Dendritic cell treated with granulocyte-macrophage colony-stimulating factor and Interleukin-4, amounts not matched to agents 40 ng/mL and 50 ng/mL, for 4 days (primary cell): ENCODE data around the gene THEM5.

Experiments
- H3K27ac Mint-ChIP-seq: one replicate; pipeline ENCODE4 v1.8.0; 2022; ENCODE audit warnings: mild to moderate bottlenecking, mixed read lengths
- H3K27me3 Mint-ChIP-seq: one replicate; pipeline ENCODE4 v1.8.0; 2022; ENCODE audit warnings: mild to moderate bottlenecking, mixed read lengths
- H3K36me3 Mint-ChIP-seq: one replicate; pipeline ENCODE4 v1.8.0; 2022; ENCODE audit warnings: low read depth, mixed read lengths
- H3K4me1 Mint-ChIP-seq: one replicate; pipeline ENCODE4 v1.8.0; 2022; ENCODE audit warnings: low read depth, mixed read lengths
- H3K4me3 Mint-ChIP-seq: one replicate; pipeline ENCODE4 v1.8.0; 2022; ENCODE audit warnings: mild to moderate bottlenecking, moderate library complexity, mixed read lengths
- H3K9me3 Mint-ChIP-seq: one replicate; pipeline ENCODE4 v1.8.0; 2022; ENCODE audit warnings: mixed read lengths
- intact Hi-C: fragments of 100-400 bp; cut with micrococcal nuclease; formaldehyde crosslinking; loops from one replicate; pipeline ENCODE4 v1.15.0; 2022

Gene THEM5

GRCh38 chr1:151802372-151802771 lies 51.1 kb downstream of the THEM5 start:
- Mint-ChIP-seq H3K27ac (no peak overlapping the region), H3K4me3 (no peak overlapping the region), H3K9me3 (no peaks in the 10 kb centered on the region), H3K4me1 (peaks cover 21% of the 10 kb centered on the region), H3K36me3 (no peaks in the 10 kb centered on the region), H3K27me3 (peaks cover 57% of the 10 kb centered on the region)
- intact Hi-C loops = no loop called here

GRCh38 chr1:151801846-151802245 lies 51.7 kb downstream of the THEM5 start:
- Mint-ChIP-seq H3K27me3 (peaks cover 53% of the 10 kb centered on the region), H3K36me3 (peaks cover 5% of the 10 kb centered on the region), H3K27ac (no peak overlapping the region), H3K4me1 (peaks cover 18% of the 10 kb centered on the region), H3K4me3 (no peak overlapping the region), H3K9me3 (no peaks in the 10 kb centered on the region)
- intact Hi-C loops = no loop called here

- H3K36me3 Mint-ChIP-seq = peaks cover 10% of the 10 kb centered on the region
- intact Hi-C loops = no loop called here
- H3K27me3 Mint-ChIP-seq = peaks cover 52% of the 10 kb centered on the region
- H3K9me3 Mint-ChIP-seq = no peaks in the 10 kb centered on the region
- no peak overlapping the region for H3K27ac Mint-ChIP-seq
- peaks cover 18% of the 10 kb centered on the region for H3K4me1 Mint-ChIP-seq
- H3K4me3 Mint-ChIP-seq = no peak overlapping the region
These were observed 52.1 kb downstream of the THEM5 start for GRCh38 chr1:151801310-151801820.

- H3K4me1 Mint-ChIP-seq = peaks cover 18% of the 10 kb centered on the region
- peaks cover 48% of the 10 kb centered on the region for H3K27me3 Mint-ChIP-seq
- peaks cover 10% of the 10 kb centered on the region for H3K36me3 Mint-ChIP-seq
- H3K27ac Mint-ChIP-seq = no peak overlapping the region
- H3K9me3 Mint-ChIP-seq = no peaks in the 10 kb centered on the region
- intact Hi-C loops = no loop called here
- no peak overlapping the region for H3K4me3 Mint-ChIP-seq
These were observed 52.7 kb downstream of the THEM5 start for GRCh38 chr1:151800830-151801229.

- no peak overlapping the region for H3K4me3 Mint-ChIP-seq
- H3K27ac Mint-ChIP-seq = no peak overlapping the region
- peaks cover 18% of the 10 kb centered on the region for H3K4me1 Mint-ChIP-seq
- H3K27me3 Mint-ChIP-seq = peaks cover 37% of the 10 kb centered on the region
- H3K36me3 Mint-ChIP-seq = peaks cover 12% of the 10 kb centered on the region
- H3K9me3 Mint-ChIP-seq = no peaks in the 10 kb centered on the region
- intact Hi-C loops = no loop called here
These were observed 54.1 kb downstream of the THEM5 start for GRCh38 chr1:151799179-151800022.

GRCh38 chr1:151798571-151798970 lies 54.9 kb downstream of the THEM5 start:
- Mint-ChIP-seq H3K27me3 (peaks cover 30% of the 10 kb centered on the region), H3K27ac (no peak overlapping the region), H3K9me3 (no peaks in the 10 kb centered on the region), H3K36me3 (peaks cover 21% of the 10 kb centered on the region), H3K4me3 (no peak overlapping the region), H3K4me1 (peaks cover 18% of the 10 kb centered on the region)
- intact Hi-C loops = no loop called here
